8988T (cell line): ENCODE measurements around the gene SPON1.
"Not testable (repeated sequence)": the region's sequence is repeated elsewhere in the genome, so short reads cannot be mapped to it uniquely, and the experiment has no call there.

Source experiments
- DNase-seq: peaks from one replicate; pipeline ENCODE4 v3.0.0; 2011

The SPON1 gene

DNA sequence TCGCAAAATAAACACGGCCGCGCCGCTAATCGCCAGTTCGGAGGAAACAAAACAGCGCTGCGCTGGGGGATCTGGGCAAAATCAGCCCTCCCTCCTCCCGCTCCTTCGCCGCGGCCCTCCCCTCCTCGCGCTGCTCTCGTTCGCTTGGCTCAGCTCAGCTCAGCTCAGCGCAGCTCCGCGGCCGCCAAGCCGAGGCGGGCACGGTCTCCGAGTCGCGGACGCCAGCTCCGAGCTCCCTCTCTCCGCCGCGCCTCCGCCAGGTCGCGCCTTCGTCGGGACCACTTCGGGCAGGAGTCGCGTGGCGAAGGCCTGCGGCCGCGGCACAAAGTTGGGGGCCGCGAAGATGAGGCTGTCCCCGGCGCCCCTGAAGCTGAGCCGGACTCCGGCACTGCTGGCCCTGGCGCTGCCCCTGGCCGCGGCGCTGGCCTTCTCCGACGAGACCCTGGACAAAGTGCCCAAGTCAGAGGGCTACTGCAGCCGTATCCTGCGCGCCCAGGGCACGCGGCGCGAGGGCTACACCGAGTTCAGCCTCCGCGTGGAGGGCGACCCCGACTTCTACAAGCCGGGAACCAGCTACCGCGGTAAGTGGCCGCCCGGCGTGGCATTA lies at the start of gene SPON1:
Gene SPON1, plus strand, starts transcription at position 162 of the 607 bp plus-strand sequence. Its CDS starts 182 bp downstream, at position 344.
- no peak for DNase-seq

DNA sequence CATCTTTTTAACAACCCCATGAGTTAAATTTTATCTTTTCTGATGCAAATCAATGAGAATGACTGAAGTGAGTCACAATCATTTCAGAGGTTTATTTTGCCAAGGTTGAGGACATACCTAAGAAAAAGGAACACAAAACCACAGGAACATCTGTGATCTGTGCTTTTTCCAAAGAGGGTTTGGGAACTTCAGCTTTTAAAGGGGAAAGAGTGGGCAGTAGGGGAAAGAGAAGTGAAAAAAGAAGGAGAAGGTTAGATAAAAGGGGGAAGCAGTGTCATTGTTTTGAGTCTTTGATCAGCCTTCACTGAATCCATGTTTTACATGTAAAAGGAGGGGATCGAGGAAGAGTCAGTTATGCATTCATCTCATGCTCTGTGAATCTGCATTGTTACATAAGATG lies 45.3 kb upstream of the SPON1 start:
- no peak for DNase-seq

DNA sequence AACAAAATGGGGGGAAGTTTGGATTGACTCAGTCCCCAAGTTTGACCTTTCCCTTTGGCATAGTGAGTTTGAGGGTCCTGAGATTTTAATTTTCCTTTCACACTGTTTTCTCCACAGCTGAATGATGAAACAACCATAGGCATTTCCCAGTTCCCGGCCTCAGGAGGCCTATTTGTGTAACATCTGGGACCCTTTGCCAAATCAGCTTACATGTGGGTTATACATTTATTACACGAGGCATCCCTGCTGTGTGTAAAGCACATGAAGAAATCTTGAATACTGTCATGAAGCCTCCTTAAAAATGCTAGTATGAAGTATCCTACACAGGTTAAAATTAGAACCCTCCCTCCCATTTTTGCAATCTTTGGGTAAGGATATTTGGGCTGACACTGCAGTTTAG lies 44.6 kb upstream of the SPON1 start:
- DNase-seq: no peak

DNA sequence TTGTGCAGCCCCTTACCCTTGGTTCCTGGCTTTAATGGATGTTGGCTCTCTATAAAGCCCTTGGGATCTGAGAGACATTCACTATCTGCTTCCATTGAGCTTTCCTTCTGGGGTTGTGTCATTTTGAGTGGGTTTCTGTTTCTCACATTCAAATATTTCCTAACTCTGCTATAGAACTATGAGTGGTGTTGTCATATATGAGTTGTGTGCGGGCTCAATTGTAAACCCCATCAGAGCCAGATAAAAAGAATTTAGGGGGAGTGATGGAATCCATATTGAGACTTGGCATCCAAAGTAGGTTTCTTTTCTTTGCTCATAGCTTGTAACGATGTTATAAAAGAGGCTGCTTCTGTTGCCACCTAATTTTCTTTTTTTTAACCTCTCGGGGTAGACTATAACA lies 41.8 kb upstream of the SPON1 start:
- DNase-seq: no peak

DNA sequence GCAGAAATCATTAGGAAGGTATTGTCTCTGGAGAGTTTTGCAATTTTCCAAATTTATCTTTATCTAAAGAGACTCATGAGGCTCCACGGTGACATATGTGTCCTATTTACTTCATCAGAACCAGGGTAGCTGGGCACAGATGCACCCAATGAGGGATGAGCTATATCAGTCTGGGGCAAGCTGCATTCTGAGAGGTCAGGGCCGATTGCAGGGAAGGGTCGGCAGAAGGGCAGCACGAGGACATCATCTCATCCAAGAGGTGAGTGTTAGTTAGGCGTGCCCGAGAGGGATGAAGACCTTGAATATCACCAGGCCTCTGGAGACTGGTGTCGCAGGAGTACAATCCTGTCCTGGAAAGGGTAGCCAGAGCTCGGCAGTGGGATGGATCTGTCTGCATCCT lies 41.0 kb upstream of the SPON1 start:
- no peak for DNase-seq

DNA sequence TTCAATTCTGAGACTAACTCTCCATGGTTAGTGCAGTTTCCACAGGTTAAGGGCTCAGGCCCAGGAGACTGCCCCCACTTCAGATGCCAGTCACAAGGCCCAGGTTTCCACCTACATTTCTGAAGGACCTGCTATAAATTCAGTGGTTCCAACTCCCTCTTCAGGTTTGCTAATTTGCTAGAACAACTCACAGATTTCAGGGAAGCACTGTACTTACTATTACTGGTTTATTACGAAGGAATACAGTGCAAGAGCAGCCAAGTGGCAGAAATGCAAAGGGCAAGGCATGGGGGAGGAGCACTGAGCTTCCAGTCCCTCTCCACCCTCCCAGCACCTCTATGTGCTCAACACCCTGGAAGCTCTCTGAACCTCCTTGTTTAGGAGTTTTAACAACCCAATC lies 39.3 kb upstream of the SPON1 start:
- DNase-seq: no peak

DNA sequence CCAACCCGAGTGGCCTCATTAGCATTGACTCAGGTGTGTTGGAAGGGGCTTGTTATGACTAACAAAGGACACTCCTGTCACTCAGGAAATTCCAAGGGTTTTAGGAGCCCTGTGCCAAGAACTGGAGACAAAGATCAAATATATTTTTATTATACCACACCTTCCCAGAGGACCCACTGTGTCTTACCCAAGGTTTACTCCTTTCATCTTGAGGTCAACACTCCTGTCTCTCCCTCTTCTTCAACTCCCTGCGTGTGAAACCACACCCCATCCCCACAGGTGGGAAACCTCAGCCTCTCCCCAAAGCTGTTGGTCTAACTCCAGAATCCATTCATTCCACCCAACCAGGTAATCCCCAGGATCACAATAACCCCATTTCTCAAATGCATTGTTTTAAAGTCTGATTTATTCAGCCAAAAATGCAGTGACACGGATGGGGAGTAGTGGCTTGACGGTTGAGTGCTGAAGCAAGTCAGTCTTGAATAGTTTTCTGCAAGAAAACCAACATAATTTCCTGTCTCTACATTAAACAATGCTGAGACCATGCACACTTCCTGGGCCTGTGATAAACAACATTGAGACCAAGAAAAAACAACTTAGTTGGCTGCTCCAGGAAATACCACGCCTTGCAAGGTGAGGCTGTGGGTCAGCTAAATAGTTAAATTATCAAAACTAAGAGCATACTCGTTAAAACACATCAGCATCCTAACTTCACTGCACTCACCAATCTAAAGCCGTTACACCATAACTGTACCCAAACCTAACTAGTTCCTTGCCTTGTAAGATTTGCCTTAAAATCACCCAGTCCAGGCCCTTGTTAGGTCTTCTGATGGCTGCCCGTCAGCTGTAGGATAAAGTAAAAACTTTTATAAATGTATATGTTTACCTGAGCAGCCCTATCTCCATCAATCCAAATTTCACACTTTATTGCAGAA lies 38.5 kb upstream of the SPON1 start:
- no peak for DNase-seq

DNA sequence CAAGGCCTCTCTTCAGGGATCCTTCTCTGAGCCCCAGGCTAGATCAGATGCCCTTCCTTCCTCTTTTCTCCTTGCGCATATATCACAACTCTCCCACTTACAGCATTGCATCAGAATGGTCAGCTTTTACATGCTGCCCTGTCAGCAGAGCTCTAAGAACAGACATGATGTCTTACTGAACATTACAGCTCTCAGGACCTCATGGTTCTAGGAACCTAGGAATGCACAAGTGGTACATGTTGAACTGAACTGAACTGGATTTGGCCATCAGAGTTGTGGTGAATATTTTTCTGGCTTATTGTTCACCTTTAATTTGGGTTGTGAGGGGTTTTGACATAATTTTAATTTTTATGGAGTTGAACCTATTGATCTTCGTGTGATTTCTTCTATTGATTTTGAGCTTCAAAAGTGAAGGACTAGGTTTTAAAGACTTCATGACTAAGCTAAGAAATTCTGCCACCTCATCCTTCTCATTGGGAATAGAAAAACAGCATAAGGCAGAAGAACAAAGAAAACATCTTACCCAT lies 37.7 kb upstream of the SPON1 start:
- DNase-seq: no peak

DNA sequence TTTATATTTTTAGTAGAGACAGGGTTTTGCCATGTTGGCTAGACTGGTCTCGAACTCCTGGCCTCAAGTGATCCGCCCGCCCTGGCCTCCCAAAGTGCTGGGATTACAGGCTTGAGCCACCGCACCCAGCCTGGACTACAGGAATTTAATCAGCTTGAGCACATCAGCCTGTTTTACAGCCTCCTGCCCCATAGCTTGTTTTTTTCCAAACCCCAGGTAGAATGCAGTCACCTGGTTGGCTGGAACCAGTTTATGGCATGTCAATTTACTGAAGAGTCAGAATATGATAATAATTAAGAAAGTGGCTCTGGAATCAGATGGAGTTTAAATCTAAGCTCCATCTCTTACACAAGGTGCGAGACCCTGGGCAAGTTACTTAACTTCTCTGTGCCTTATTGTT lies 36.2 kb upstream of the SPON1 start:
- DNase-seq: not testable (repeated sequence)

DNA sequence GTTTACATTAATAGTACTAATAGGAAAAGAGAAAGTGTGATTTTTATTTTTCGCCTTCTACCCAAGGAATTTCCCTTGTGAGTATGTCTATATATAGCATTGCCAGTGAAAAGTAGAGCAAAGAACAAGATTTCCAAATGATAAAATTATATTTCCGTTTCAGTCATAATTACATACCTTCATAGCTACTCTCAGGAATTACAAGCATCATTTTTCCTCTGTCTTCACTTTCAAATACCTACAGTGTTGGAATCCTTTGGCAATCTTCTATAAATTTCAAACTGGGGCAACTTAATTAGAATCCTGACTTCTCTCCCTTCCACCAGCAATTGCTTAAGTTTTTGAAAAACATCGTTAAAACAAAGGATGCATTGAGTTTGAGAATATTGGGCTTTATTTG lies 35.5 kb upstream of the SPON1 start:
- no peak for DNase-seq

DNA sequence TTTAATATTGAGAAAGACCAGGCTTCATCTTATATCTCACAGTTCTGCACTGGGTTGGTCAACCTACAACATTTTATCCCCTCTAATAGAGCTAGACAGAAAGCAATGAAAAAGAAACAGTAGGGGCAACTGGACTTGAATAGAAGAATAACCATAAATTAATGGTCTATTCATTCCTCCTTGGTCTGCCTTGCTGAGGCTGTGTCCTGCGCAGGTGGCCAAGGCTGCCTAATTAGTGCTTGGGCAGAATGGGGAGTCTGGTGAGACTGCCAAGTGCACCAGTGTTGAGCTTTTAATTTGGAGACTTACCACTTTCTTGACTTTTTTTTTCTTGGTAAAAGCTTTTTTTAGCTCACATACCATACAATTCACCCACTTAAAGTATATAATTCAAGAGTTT lies 35.0 kb upstream of the SPON1 start:
- DNase-seq: no peak

DNA sequence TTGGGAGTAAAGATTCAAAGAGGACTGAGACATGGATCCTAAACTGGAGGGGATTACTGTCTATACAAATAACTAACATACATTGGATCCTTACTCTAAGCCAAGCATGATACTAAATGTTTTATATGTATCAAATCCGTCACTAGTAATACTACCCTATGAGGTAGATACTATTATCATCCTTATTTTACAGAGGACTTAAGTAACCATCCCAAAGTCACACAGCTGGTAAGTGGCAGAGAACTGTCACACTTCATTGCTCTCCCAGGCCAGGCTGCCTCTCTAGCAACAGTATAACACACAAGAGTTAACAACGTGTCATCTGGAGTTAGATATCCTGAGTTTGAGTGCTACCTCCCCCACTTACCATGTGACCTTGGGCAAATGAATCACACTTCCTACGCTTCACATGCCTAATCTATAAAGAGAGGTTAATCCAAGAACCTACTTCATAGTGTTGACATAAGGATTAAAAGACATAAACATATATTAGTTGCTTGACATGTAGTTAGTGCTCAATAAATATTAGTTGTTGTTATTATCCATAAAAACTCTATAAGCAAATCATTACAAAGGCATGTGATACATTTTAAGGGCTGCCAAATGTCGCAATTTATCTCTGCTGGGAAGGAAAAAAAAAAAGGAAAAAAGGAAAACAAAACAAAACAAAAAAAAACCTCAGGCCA lies 33.8 kb upstream of the SPON1 start:
- no peak for DNase-seq

DNA sequence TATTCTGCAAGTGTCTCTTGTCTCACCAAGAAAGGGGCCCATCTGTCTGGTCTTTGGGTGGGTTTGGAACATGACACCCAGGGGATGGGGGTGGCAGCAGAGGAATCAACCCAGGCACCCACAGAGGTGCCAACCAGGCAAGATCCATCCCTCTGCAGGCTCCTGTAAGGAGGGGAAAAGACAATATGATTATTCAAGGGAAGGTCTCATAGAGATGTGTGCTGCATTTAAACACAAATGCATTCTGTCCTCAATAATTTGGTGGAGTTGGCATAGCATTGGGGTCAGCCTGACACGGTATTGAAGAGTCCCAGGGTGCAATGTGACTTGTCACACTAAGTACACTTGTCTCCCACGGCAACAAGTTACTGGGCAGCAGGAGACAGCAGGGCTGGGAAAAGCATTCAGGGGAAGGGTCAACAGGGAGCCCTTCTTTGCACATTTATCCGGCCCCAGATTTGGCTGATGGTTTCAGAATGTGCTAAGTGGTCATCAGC lies 33.1 kb upstream of the SPON1 start:
- DNase-seq: no peak

DNA sequence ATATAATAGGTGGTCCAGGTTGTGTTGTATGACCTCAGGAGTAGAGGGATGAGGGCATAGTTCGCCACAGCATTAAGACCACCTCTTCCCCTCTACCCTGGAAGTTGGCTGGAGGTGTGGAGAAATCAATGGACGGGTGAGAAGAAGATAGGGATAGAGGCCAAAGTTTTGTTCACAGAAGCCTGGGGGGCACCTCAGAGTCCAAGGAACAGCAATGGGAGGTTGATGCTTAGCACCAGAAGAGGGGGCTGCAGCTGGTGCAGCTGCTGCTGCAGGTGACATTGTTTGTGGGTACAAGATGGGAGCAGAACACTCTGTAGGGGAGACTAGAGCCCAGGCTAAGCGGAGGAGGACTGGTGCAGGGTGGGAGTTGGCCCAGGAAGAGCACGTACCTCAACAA lies 31.2 kb upstream of the SPON1 start:
- DNase-seq: no peak

DNA sequence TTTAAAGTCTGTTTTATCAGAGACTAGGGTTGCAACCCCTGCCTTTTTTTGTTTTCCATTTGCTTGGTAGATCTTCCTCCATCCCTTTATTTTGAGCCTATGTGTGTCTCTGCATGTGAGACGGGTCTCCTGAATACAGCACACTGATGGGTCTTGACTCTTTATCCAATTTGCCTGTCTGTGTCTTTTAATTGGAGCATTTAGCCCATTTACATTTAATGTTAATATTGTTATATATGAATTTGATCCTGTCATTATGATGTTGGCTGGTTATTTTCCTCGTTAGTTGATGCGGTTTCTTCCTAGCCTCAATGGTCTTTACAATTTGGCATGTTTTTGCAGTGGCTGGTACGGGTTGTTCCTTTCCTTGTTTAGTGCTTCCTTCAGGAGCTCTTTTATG lies 25.4 kb upstream of the SPON1 start:
- not testable (repeated sequence) for DNase-seq

DNA sequence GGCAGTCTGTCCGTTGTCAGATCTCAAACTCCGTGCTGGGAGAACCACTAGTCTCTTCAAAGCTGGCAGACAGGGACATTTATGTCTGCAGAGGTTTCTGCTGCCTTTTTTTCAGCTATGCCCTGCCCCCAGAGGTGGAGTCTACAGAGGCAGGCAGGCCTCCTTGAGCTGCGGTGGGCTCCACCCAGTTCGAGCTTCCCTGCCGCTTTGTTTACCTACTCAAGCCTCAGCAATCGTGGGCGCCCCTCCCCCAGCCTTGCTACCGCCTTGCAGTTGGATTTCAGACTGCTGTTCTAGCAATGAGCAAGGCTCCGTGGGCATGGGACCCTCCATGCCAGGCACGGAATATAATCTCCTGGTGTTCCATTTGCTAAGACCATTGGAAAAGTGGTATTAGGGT lies 23.7 kb upstream of the SPON1 start:
- not testable (repeated sequence) for DNase-seq

DNA sequence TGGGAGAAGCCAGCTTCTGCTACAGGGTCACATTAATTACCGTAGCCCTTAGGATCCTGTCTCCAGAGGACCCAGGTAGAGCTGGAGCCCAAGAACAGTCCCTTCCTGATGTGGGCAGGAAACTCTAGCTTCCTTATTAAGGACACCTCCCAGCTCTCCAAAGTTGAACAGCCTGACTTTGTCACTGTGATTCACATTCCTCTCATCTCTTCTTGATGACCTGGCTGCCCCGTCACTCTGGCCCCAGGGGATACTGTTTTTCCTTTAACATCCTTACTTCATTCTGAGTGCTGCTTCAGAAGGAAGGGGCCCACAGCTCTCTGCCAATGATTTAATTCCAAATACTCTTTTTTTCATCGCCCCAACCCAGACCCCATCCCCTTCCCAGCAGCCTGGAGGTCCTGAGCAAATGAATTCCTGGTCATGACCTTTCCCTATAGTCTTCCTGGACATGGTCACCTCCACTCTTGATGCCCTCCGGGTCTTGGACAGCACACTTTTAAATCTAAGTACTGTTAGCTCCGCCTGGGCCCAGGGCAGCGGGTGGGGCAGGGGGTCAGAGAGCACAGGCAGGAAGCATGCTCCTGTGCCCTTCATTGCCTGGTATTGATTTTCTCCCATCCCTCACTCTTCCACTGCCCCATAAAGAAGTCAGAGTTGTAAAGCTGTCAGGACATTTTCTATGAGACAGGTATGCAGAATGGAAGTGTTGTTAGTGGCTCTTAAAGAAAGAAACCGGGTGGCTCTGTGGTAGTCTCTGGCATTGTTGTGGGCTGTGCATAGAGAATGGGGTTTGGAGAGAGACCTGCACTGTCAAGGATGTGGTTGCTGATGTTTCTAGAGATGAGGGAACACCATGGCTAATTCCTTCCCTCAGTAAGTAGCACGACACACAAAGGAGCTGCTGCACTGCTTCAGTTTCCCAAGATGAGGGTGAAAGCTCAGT lies 22.3 kb upstream of the SPON1 start:
- DNase-seq: no peak

DNA sequence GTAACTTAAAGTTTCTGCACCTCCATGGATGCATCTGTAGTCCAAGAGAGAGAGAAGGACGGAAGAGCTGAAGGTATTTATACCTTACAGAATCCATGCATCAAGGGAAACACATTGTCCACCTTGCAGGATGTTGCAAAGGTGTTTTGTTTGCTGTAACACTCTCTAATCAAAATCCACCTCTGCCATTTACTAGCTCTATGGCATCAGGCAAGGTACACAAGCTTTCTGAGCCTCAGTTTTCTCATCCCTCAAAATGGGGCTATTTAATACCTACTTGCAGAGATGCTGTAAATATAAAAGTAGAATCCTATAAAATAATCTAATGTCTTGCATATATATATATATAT lies 21.6 kb upstream of the SPON1 start:
- DNase-seq: no peak

DNA sequence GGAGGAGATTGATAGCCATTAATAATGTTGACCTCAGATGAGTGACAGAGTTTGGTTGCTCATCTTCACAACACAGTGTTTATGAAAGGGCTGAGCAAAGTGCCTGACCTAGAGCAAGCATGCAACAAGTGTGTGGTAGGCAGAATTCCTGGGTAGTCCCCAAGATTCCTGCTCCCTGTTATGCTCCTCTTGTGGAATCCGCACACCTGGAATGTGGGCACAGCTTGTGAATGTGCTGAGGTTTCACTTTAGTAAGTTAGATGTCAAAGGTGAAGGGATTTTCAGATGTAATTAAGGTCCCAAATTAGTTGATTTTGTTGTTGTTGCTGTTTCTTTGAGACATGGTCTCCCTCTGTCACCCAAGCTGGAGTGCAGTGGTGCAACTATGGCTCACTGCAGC lies 20.7 kb upstream of the SPON1 start:
- DNase-seq: no peak

DNA sequence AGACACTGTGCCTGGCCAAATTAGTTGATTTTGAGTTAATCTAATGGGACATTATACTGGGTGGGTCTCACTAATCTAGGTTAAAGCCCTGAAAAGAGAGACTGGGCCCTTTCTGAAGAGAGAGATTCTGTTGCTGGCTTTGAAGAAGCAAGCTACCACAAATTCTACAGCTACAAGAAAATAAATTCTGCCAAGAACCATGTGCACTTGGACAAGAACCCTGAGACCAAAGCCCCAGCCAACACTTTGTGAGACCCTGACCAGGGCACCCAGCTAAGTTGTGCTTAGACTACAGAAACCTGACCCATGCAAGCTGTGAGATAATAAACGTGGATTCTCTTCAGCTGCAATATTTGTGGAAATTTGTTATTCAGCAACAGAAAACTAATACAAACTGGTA lies 20.1 kb upstream of the SPON1 start:
- no peak for DNase-seq

DNA sequence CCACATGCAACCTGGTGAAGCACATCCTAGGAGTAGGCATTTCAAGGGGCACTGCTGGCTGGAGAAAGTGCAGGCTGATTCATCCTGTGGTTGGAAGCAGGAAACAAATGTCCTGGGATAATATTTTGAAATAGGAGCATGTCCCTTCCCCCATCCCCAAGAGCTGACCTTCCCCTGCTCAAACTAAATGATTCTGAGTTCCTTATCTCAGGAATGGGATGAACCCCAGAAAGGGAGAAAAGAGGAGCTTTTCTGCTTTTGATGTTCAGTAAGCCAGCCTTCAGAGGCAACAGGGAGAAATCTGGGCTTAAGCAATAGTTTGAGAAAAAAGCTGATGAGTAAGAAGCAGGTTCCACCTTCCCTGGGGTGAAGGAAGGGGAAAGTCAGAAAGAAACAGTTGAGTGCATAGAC lies 19.5 kb upstream of the SPON1 start:
- no peak for DNase-seq

DNA sequence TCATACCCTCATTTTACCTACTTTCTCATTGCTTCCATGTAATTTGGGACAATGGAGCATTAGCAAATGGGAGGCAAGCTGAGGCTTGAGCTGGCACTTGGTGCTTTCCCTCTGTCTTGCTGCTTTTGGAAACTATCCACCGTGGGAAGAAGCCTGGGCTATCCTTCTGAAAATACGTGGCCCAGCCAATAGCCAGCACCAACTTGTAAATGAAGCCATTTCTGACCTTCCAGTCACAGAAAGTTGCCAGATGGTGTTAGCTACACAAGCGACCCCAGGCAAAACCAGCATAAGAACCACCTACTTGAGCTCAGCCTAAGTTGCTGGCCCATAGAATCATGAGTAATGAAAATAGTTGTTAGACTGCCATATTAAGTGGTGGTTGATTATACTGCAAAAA lies 18.5 kb upstream of the SPON1 start:
- no peak for DNase-seq
